GM20000 (cell line): ENCODE data around the gene C22orf15.

ENCODE experiments used
- DNase-seq: peaks from one replicate; pipeline ENCODE4 v3.0.0; 2012; ENCODE audit warnings: low spot score
- CTCF ChIP-seq: IDR thresholded peaks from 2 replicates; pipeline ENCODE4 v1.5.1; 2012; ENCODE audit warnings: mild to moderate bottlenecking, control low read depth; ENCODE audit errors: extremely low read depth, missing control alignments

Gene C22orf15

GRCh38 chr22:23751441-23751996, 11.3 kb upstream of the C22orf15 start:
- DNase-seq = no peak
- no peak for TF ChIP-seq CTCF

- DNase-seq = peak; percentile 77
- TF ChIP-seq CTCF = no peak
Observed at GRCh38 chr22:23752090-23752691, 10.6 kb upstream of the C22orf15 start.

GRCh38 chr22:23752750-23753149, 10.0 kb upstream of the C22orf15 start:
- no peak for TF ChIP-seq CTCF
- DNase-seq = peak; percentile 50

GRCh38 chr22:23753385-23753784, 9.4 kb upstream of the C22orf15 start:
- TF ChIP-seq CTCF = no peak
- DNase-seq = peak; percentile 30

- DNase-seq = peak; percentile 19
- no peak for TF ChIP-seq CTCF
Observed at GRCh38 chr22:23754220-23754919, 8.4 kb upstream of the C22orf15 start, which contains the start of gene VPREB3. TSS of gene VPREB3 (minus strand) at chr22:23754425. CDS start at chr22:23754363, 62 bp downstream.

- DNase-seq = peak; percentile 4
Observed at GRCh38 chr22:23754980-23755636, 7.7 kb upstream of the C22orf15 start.

More at GRCh38 chr22:23754980-23755636, 7.7 kb upstream of the C22orf15 start:
- TF ChIP-seq CTCF = no peak
